Measurements from ENCODE around the gene CSRP1.

The CSRP1 gene

DNA sequence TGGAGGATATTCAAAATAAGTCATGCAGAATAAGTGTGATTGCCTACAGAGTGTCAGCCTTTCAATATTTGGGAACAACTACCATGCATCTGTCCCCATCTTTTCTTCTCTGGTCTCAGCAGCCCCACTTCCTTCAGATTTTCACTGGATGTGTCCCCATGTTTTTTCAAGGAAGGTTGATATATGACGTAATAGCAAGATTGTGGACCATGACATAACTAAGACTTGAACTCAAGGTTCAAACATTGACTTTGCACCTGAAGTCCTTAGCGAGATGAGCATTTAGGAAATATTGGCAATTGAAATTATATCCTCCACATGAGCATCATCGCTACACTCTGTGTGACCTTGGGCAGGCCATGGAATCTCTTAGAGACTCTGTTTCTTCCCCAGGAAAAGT, 37.8 kb upstream of the CSRP1 start:
- no peak for TF ChIP-seq EZH2phosphoT487 (IDR thresholded peaks at IDR 0.05; ENCODE audit: borderline replicate concordance, low read length)
- TF ChIP-seq, protein P1, sequence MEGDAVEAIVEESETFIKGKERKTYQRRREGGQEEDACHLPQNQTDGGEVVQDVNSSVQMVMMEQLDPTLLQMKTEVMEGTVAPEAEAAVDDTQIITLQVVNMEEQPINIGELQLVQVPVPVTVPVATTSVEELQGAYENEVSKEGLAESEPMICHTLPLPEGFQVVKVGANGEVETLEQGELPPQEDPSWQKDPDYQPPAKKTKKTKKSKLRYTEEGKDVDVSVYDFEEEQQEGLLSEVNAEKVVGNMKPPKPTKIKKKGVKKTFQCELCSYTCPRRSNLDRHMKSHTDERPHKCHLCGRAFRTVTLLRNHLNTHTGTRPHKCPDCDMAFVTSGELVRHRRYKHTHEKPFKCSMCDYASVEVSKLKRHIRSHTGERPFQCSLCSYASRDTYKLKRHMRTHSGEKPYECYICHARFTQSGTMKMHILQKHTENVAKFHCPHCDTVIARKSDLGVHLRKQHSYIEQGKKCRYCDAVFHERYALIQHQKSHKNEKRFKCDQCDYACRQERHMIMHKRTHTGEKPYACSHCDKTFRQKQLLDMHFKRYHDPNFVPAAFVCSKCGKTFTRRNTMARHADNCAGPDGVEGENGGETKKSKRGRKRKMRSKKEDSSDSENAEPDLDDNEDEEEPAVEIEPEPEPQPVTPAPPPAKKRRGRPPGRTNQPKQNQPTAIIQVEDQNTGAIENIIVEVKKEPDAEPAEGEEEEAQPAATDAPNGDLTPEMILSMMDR (IDR thresholded peaks at IDR 0.05; ENCODE audit: low read depth, low read length, poor library complexity, severe bottlenecking) = no peak
- Histone ChIP-seq H3K4me2 (ENCODE audit: low read length) (no peak overlapping the region), H3K27ac (ENCODE audit: low read depth, low read length) (no peak overlapping the region), H3K27me3 (ENCODE audit: control insufficient read depth, low read length) (peaks cover 21% of the 10 kb centered on the region), H3K36me3 (ENCODE audit: control insufficient read depth, low read length) (no peaks in the 10 kb centered on the region), H3F3A (ENCODE audit: control insufficient read depth, insufficient read depth) (no peaks in the 10 kb centered on the region; the same call in 1 of the 2 replicates), H3K79me2 (ENCODE audit: control insufficient read depth, low read length) (no peaks in the 10 kb centered on the region), H3K4me1 (ENCODE audit: control insufficient read depth, low read length) (peaks cover 25% of the 10 kb centered on the region), H3K9me2 (replicated peaks; ENCODE audit: control insufficient read depth, low read length) (no peaks in the 10 kb centered on the region), H3K9me3 (ENCODE audit: control insufficient read depth, insufficient read depth, low read length) (no peaks in the 10 kb centered on the region), H4K20me1 (ENCODE audit: control insufficient read depth, insufficient read depth, low read depth, low read length) (no peaks in the 10 kb centered on the region), H3K4me3 (ENCODE audit: low read length) (no peak overlapping the region)

DNA sequence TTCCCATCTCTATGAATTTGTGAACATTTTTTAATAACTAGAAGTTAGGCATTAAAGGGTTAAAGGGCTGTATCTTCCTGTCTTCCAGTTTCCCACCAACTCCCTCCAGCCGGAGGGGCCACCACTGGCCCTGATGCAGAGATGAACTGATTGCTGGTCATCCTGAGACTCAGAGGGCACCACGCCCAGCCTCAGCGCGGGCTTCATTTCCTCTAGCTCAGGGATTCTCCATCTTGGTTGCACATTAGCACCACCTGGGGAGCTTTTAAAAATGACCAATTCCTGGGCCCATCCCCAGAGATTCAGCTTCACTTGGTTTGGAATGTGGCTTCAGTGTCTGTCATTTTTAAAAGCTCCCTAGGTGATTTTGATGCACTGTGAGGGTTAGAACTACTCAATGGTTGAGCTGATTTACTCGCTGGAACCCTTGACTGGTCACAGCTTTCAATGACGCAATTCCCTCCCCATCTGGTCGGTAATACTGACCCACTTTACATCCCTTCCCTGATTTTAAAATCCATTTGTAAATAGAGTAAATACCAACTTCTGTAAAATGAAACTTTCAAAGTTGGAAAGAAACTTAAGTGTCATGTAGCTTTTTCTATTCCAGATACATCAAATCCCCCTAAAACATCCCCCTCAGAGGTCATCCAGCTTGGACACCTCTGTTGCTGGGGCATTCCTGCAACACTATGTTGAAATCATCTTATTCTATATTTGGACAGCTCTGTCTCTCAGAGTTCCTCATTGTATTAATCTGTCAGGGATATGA, 37.1 kb upstream of the CSRP1 start:
- H3K9me2 ChIP-seq (replicated peaks; ENCODE audit: control insufficient read depth, low read length) = no peaks in the 10 kb centered on the region
- H3K4me2 ChIP-seq (ENCODE audit: low read length) = no peak overlapping the region
- no peak overlapping the region for H3K27ac ChIP-seq (ENCODE audit: low read depth, low read length)
- H3K36me3 ChIP-seq (ENCODE audit: control insufficient read depth, low read length) = no peaks in the 10 kb centered on the region
- H4K20me1 ChIP-seq (ENCODE audit: control insufficient read depth, insufficient read depth, low read depth, low read length) = no peaks in the 10 kb centered on the region
- peaks cover 31% of the 10 kb centered on the region for H3K4me1 ChIP-seq (ENCODE audit: control insufficient read depth, low read length)
- TF ChIP-seq, protein P1 (IDR thresholded peaks at IDR 0.05; ENCODE audit: low read depth, low read length, poor library complexity, severe bottlenecking) = no peak
- H3K27me3 ChIP-seq (ENCODE audit: control insufficient read depth, low read length) = peaks cover 28% of the 10 kb centered on the region
- no peaks in the 10 kb centered on the region for H3K9me3 ChIP-seq (ENCODE audit: control insufficient read depth, insufficient read depth, low read length)
- H3K79me2 ChIP-seq (ENCODE audit: control insufficient read depth, low read length) = no peaks in the 10 kb centered on the region
- no peaks in the 10 kb centered on the region; the same call in 1 of the 2 replicates for H3F3A ChIP-seq (ENCODE audit: control insufficient read depth, insufficient read depth)
- no peak overlapping the region for H3K4me3 ChIP-seq (ENCODE audit: low read length)

DNA sequence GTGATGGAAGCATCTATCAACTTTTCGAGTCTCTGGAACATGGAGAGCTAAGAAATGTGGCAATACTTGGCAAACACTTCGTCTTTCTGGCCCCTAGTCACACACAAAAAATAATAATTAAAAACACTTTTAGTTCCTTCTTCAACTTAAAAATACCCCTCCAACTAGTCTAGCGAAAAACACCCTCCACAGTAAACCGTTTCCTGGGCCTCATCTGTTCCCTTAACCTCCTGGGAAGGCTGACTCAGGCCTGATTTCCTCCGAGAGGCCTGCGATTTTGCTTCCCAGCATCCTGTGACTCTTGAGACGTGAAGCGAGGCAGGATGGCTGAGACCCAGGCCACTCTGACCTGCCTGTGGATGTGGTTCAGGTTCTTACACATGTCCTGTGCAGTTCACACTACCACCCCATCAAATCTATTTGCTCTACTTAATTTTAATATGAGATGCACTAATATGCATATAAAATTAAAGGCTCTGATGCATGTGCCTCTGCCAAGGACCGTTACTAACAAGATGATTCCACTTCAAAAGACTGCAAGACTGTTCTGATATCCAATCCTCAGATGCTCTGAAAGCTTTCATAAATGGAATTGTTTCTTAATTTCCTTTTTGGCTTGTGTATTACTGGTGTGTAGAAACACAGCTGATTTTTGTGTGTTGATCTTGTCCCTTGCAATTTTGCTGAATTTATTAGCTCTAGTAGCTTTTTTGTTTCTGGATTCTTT, 35.5 kb upstream of the CSRP1 start:
- Histone ChIP-seq H3K4me1 (ENCODE audit: control insufficient read depth, low read length) (peaks cover 38% of the 10 kb centered on the region), H4K20me1 (ENCODE audit: control insufficient read depth, insufficient read depth, low read depth, low read length) (no peaks in the 10 kb centered on the region), H3K9me2 (replicated peaks; ENCODE audit: control insufficient read depth, low read length) (no peaks in the 10 kb centered on the region), H3K36me3 (ENCODE audit: control insufficient read depth, low read length) (no peaks in the 10 kb centered on the region), H3K79me2 (ENCODE audit: control insufficient read depth, low read length) (no peaks in the 10 kb centered on the region), H3K27ac (ENCODE audit: low read depth, low read length) (no peak overlapping the region), H3K27me3 (ENCODE audit: control insufficient read depth, low read length) (peaks cover 44% of the 10 kb centered on the region), H3K4me2 (ENCODE audit: low read length) (no peak overlapping the region), H3K4me3 (ENCODE audit: low read length) (no peak overlapping the region), H3F3A (ENCODE audit: control insufficient read depth, insufficient read depth) (no peaks in the 10 kb centered on the region; the same call in 1 of the 2 replicates), H3K9me3 (ENCODE audit: control insufficient read depth, insufficient read depth, low read length) (no peaks in the 10 kb centered on the region)
- TF ChIP-seq EZH2phosphoT487 (IDR thresholded peaks at IDR 0.05; ENCODE audit: borderline replicate concordance, low read length) = no peak
- TF ChIP-seq, protein P1 (IDR thresholded peaks at IDR 0.05; ENCODE audit: low read depth, low read length, poor library complexity, severe bottlenecking) = no peak
